SK-N-SH (cell line): Measurements from ENCODE around the gene ZSCAN18. TPM values are rescaled to one million over a fixed set of nuclear protein-coding genes. Genes with fewer than 3 reads are reported as not detected.

Source experiments
- CTCF ChIA-PET: fragments of 300-600, 350-600 bp; formaldehyde crosslinking; extraction: SDS; loops from one replicate; lab custom pipeline; 2021; lab: Yijun Ruan, JAX
- POLR2A ChIA-PET: fragments of 350-600 bp; sonication (Branson Sonifier 250); formaldehyde crosslinking; extraction: SDS; loops from one replicate; lab custom pipeline; 2020; ENCODE audit warnings: antibody characterized with exemption, inconsistent platforms; lab: Yijun Ruan, JAX
- DNase-seq: peaks from one replicate; pipeline ENCODE4 v3.0.0; 2012
- H2AFZ ChIP-seq: fragments of 200-600 bp; sonication (generic); 2 replicates; pipeline ENCODE4 v1.8.1; 2016; ENCODE audit warnings: antibody characterized with exemption, mild to moderate bottlenecking, low read depth
- H3F3A ChIP-seq: fragments of 200-600 bp; sonication (generic); replicated peaks from 2 replicates; pipeline ENCODE3; 2016; ENCODE audit warnings: antibody characterized with exemption, mild to moderate bottlenecking; ENCODE audit not compliant: insufficient read depth
- H3K27ac ChIP-seq, 2 experiments: fragments of 200-500 bp in 1 of 2; fragments of 200-600 bp in 1 of 2; sonication (Bioruptor generic) in 1 of 2; sonication (generic), shearing (Covaris generic) in 1 of 2; 2 replicates each; pipeline versions ENCODE4 v1.5.1 to v1.6.1; 2014 to 2016; ENCODE audit warnings: low read depth in 2 of 2, inconsistent platforms in 1 of 2, low read length in 1 of 2, mild to moderate bottlenecking in 1 of 2, mixed read lengths in 1 of 2
- H3K27me3 ChIP-seq: fragments of 200-600 bp; sonication (generic), shearing (Covaris generic); 2 replicates; pipeline ENCODE4 v1.6.1; 2016; ENCODE audit warnings: mixed run types; ENCODE audit not compliant: insufficient read depth
- H3K36me3 ChIP-seq, 2 experiments: fragments of 200-500 bp in 1 of 2; fragments of 200-600 bp in 1 of 2; sonication (Bioruptor generic) in 1 of 2; sonication (generic) in 1 of 2; replicated peaks in 1 of 2; 2 replicates each; pipeline versions ENCODE3 to v1.5.1; 2014 to 2016; ENCODE audit warnings: low read length in 1 of 2, mild to moderate bottlenecking in 1 of 2; ENCODE audit not compliant: insufficient read depth in 2 of 2, control insufficient read depth in 1 of 2
- H3K4me1 ChIP-seq, 2 experiments: fragments of 200-500 bp in 1 of 2; fragments of 200-600 bp in 1 of 2; sonication (Bioruptor generic) in 1 of 2; sonication (generic), shearing (Covaris generic) in 1 of 2; 2 replicates each; pipeline versions ENCODE4 v1.5.1 to v1.6.1; 2014 to 2016; ENCODE audit warnings: low read depth in 1 of 2, low read length in 1 of 2, mixed run types in 1 of 2; ENCODE audit not compliant: insufficient read depth in 2 of 2, control insufficient read depth in 1 of 2
- H3K4me2 ChIP-seq: fragments of 200-600 bp; sonication (generic), shearing (Covaris generic); 2 replicates; pipeline ENCODE4 v1.6.1; 2017; ENCODE audit warnings: mixed run types
- H3K4me3 ChIP-seq, 2 experiments: fragments of 200-500 bp in 1 of 2; fragments of 200-600 bp in 1 of 2; sonication (Bioruptor generic) in 1 of 2; sonication (generic), shearing (Covaris generic) in 1 of 2; 2 replicates each; pipeline versions ENCODE4 v1.5.1 to v1.8.1; 2014 to 2016; ENCODE audit warnings: low read depth in 2 of 2, inconsistent platforms in 1 of 2, low read length in 1 of 2, mild to moderate bottlenecking in 1 of 2, mixed read lengths in 1 of 2, moderate library complexity in 1 of 2
- H3K79me2 ChIP-seq: fragments of 200-600 bp; sonication (generic); 2 replicates; pipeline ENCODE4 v1.8.1; 2017; ENCODE audit warnings: mild to moderate bottlenecking; ENCODE audit not compliant: insufficient read depth
- H3K9ac ChIP-seq: fragments of 200-600 bp; sonication (generic); 2 replicates; pipeline ENCODE4 v1.6.1; 2017; ENCODE audit warnings: mixed run types
- H3K9me2 ChIP-seq: fragments of 200-600 bp; sonication (generic); 2 replicates; pipeline ENCODE4 v1.6.1; 2017; ENCODE audit warnings: mixed run types
- H3K9me3 ChIP-seq: fragments of 200-600 bp; sonication (generic); 2 replicates; pipeline ENCODE4 v1.6.1; 2017; ENCODE audit warnings: mixed run types, mild to moderate bottlenecking, moderate library complexity
- H4K20me1 ChIP-seq: fragments of 200-600 bp; sonication (generic); 2 replicates; pipeline ENCODE4 v1.6.1; 2017; ENCODE audit warnings: mild to moderate bottlenecking, mixed run types; ENCODE audit not compliant: insufficient read depth
- CHD2 ChIP-seq: fragments of 150-350 bp; IDR thresholded peaks from 2 replicates; pipeline ENCODE4 v1.6.1; 2018; ENCODE audit warnings: low read length; ENCODE audit not compliant: partially characterized antibody
- CTCF ChIP-seq: fragments of 200-600 bp; sonication (generic); IDR thresholded peaks from 2 replicates; pipeline ENCODE4 v1.6.1; 2017; ENCODE audit warnings: antibody characterized with exemption, mild to moderate bottlenecking, moderate library complexity
- ELF1 ChIP-seq: IDR thresholded peaks from 2 replicates; pipeline ENCODE4 v1.4.0; 2012
- FOSL2 ChIP-seq: IDR thresholded peaks from 2 replicates; pipeline ENCODE4 v1.4.0; 2012; ENCODE audit warnings: low read depth, mild to moderate bottlenecking, moderate library complexity, borderline replicate concordance
- FOXJ3 ChIP-seq: sonication (generic); formaldehyde crosslinking; IDR thresholded peaks from 2 replicates; pipeline ENCODE4 v1.5.1; 2020; ENCODE audit warnings: mild to moderate bottlenecking, missing genetic modification reagents
- FOXM1 ChIP-seq: IDR thresholded peaks from 2 replicates; pipeline ENCODE4 v1.4.0; 2012; ENCODE audit warnings: low read depth, mild to moderate bottlenecking
- MEF2A ChIP-seq: IDR thresholded peaks from 2 replicates; pipeline ENCODE4 v1.4.0; 2012; ENCODE audit warnings: low read depth, borderline replicate concordance
- PBX3 ChIP-seq: IDR thresholded peaks from 2 replicates; pipeline ENCODE4; 2012
- POLR2AphosphoS5 ChIP-seq: IDR thresholded peaks from 2 replicates; pipeline ENCODE4 v1.6.1; 2012; ENCODE audit warnings: low read depth, low read length
- RAD21 ChIP-seq: IDR thresholded peaks from 2 replicates; pipeline ENCODE4 v1.6.1; 2012; ENCODE audit warnings: mild to moderate bottlenecking, low read length
- RFX5 ChIP-seq: IDR thresholded peaks from 2 replicates; pipeline ENCODE4 v1.6.1; 2012; ENCODE audit warnings: mild to moderate bottlenecking, improper control_type of control experiment, low read length
- SIN3A ChIP-seq: IDR thresholded peaks from 2 replicates; pipeline ENCODE4 v1.6.1; 2012; ENCODE audit warnings: low read depth, mild to moderate bottlenecking, low read length, moderate library complexity, borderline replicate concordance
- SMC3 ChIP-seq: IDR thresholded peaks from 2 replicates; pipeline ENCODE4 v1.6.1; 2012; ENCODE audit warnings: low read depth, low read length, improper control_type of control experiment
- TAF1 ChIP-seq: IDR thresholded peaks from 2 replicates; pipeline ENCODE4 v1.6.1; 2012; ENCODE audit warnings: low read depth, mild to moderate bottlenecking, low read length, moderate library complexity, borderline replicate concordance
- TEAD4 ChIP-seq: IDR thresholded peaks from 2 replicates; pipeline ENCODE4 v1.4.0; 2012; ENCODE audit warnings: mild to moderate bottlenecking, borderline replicate concordance; ENCODE audit not compliant: insufficient read depth
- YY1 ChIP-seq: IDR thresholded peaks from 2 replicates; pipeline ENCODE4 v1.4.0; 2012; ENCODE audit warnings: low read depth, mild to moderate bottlenecking
- WGBS: methylation state at CpG from one replicate; pipeline ENCODE4 v1.1.6; 2017; ENCODE audit warnings: low lambda C conversion rate; 5-methylcytosine and 5-hydroxymethylcytosine counted together
- polyA plus RNA-seq, 3 experiments: library from polyadenylated mRNA; depleted of rRNA; stranded (reverse); fragments of >200 nt; gene quantifications; 2 replicates each; pipeline ENCODE4 v1.2.3, GENCODE V29; 2012
- TF ChIP-seq, protein P1 (sequence below): IDR thresholded peaks from 2 replicates; pipeline ENCODE4 v1.4.0; 2012; ENCODE audit warnings: low read depth, borderline replicate concordance
- TF ChIP-seq, protein P2 (sequence below): fragments of 150-350 bp; IDR thresholded peaks from 2 replicates; pipeline ENCODE4 v1.6.1; 2017; ENCODE audit warnings: antibody characterized with exemption, low read length, low read depth, borderline replicate concordance
- TF ChIP-seq, protein P3 (sequence below): fragments of 150-350 bp; IDR thresholded peaks from 2 replicates; pipeline ENCODE4 v1.6.1; 2016; ENCODE audit warnings: mild to moderate bottlenecking, low read depth, low read length

The ZSCAN18 gene
- polyA plus RNA-seq, 1 of the 3 experiments (the other 2 are of a cell fraction) = 26.7 TPM

DNA sequence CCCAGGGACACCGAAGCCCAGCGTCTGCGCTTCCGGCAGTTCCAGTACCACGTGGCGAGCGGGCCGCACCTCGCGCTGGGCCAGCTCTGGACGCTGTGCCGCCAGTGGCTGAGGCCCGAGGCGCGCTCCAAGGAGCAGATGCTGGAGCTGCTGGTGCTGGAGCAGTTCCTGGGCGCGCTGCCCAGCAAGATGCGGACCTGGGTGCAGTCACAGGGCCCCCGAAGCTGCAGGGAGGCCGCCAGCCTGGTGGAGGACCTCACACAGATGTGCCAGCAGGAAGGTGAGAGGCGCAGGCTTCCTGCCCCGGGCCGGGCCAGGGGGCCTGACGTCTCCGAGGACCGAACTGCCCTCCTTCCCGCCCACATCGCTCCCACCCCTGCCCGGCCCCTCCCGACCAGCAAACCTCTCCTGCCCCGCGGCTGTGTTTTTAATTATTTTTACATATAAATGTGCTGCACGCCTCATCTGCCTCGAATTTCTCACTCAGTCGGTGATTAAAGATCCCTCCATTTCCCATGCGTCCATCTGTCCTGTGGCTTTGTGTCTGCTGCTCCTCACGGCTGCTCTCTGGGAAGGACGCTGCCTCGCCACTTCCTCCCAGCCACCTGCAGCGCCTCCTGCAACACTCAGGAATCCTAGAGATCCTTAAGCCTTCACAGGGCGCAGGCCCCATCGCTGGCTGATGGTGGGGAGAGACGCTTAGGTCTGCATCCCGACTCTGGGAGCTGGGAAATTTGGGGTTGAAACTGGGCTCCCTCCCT is 59.9 kb downstream of the ZSCAN18 start (continued):
- TF ChIP-seq, protein P1, sequence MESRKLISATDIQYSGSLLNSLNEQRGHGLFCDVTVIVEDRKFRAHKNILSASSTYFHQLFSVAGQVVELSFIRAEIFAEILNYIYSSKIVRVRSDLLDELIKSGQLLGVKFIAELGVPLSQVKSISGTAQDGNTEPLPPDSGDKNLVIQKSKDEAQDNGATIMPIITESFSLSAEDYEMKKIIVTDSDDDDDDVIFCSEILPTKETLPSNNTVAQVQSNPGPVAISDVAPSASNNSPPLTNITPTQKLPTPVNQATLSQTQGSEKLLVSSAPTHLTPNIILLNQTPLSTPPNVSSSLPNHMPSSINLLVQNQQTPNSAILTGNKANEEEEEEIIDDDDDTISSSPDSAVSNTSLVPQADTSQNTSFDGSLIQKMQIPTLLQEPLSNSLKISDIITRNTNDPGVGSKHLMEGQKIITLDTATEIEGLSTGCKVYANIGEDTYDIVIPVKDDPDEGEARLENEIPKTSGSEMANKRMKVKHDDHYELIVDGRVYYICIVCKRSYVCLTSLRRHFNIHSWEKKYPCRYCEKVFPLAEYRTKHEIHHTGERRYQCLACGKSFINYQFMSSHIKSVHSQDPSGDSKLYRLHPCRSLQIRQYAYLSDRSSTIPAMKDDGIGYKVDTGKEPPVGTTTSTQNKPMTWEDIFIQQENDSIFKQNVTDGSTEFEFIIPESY = no peak

- Histone ChIP-seq H3K9me2 (no peaks in the 10 kb centered on the region), H3K36me3 (no peaks in the 10 kb centered on the region), H3K79me2 (no peaks in the 10 kb centered on the region), H3K27me3 (no peaks in the 10 kb centered on the region), H3K9ac (no peak overlapping the region), H3K4me1 (no peaks in the 10 kb centered on the region), H3K4me2 (no peak overlapping the region), H3K4me3 (no peak overlapping the region), H3F3A (no peaks in the 10 kb centered on the region), H4K20me1 (no peaks in the 10 kb centered on the region), H2AFZ (no peak overlapping the region), H3K9me3 (no peaks in the 10 kb centered on the region), H3K27ac (no peak overlapping the region)
- 46% methylated on average over 8 of the region's 8 CpGs for WGBS
- ChIA-PET POLR2A (no interaction called here), CTCF (no interaction called here)
- TF ChIP-seq YY1 (no peak), SMC3 (no peak), POLR2AphosphoS5 (no peak), SIN3A (no peak), FOXJ3 (CRISPR knock-in tag) (no peak), PBX3 (no peak), FOXM1 (no peak), CHD2 (no peak), FOSL2 (no peak), TEAD4 (no peak), TAF1 (no peak), CTCF (no peak), RAD21 (no peak), RFX5 (no peak), MEF2A (no peak), ELF1 (no peak)
- TF ChIP-seq, protein P2, sequence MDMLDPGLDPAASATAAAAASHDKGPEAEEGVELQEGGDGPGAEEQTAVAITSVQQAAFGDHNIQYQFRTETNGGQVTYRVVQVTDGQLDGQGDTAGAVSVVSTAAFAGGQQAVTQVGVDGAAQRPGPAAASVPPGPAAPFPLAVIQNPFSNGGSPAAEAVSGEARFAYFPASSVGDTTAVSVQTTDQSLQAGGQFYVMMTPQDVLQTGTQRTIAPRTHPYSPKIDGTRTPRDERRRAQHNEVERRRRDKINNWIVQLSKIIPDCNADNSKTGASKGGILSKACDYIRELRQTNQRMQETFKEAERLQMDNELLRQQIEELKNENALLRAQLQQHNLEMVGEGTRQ = no peak
- TF ChIP-seq, protein P3, sequence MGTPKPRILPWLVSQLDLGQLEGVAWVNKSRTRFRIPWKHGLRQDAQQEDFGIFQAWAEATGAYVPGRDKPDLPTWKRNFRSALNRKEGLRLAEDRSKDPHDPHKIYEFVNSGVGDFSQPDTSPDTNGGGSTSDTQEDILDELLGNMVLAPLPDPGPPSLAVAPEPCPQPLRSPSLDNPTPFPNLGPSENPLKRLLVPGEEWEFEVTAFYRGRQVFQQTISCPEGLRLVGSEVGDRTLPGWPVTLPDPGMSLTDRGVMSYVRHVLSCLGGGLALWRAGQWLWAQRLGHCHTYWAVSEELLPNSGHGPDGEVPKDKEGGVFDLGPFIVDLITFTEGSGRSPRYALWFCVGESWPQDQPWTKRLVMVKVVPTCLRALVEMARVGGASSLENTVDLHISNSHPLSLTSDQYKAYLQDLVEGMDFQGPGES = no peak
- DNase-seq = no peak
Measured at GRCh38 chr19:58035863-58036262, 62.2 kb downstream of the ZSCAN18 start.
